Measurements from ENCODE around the gene ALG5.

The ALG5 gene

GRCh38 chr13:37011788-37012187, 12.6 kb upstream of the ALG5 start:
- Histone ChIP-seq H3K4me2 (ENCODE audit: insufficient read depth, low read length, poor library complexity, severe bottlenecking) (no peak overlapping the region), H3K14ac (ENCODE audit: low read length) (no peak overlapping the region), H3K27me3 (ENCODE audit: control insufficient read depth in 3 of 3, insufficient read depth in 3 of 3, low read depth in 1 of 3, low read length in 3 of 3) (no peaks in the 10 kb centered on the region), H3K23ac (ENCODE audit: low read depth, low read length, poor library complexity) (no peak overlapping the region), H3K9me3 (replicated peaks in 1 of 2; ENCODE audit: control insufficient read depth in 2 of 2, insufficient read depth in 1 of 2, low read depth in 1 of 2, low read length in 2 of 2) (no peaks in the 10 kb centered on the region), H3K27ac (replicated peaks; ENCODE audit: low read length) (no peak overlapping the region), H3K4ac (ENCODE audit: low read length) (no peak overlapping the region), H3K18ac (ENCODE audit: low read length) (no peak overlapping the region), H4K8ac (ENCODE audit: low read depth, low read length) (no peak overlapping the region), H2AFZ (ENCODE audit: low read length) (no peak overlapping the region), H2BK15ac (ENCODE audit: low read length) (no peak overlapping the region), H2BK120ac (ENCODE audit: low read depth, low read length) (no peak overlapping the region), H4K91ac (ENCODE audit: low read depth, low read length, poor library complexity) (no peak overlapping the region), H2AK5ac (ENCODE audit: low read depth, low read length) (no peak overlapping the region), H3K36me3 (replicated peaks in 1 of 2; ENCODE audit: control insufficient read depth in 2 of 2, insufficient read depth in 2 of 2, low read length in 2 of 2) (peaks cover 10 to 99% of the 10 kb centered on the region in 2 donors), H3K9ac (ENCODE audit: low read depth, low read length, poor library complexity) (no peak overlapping the region), H2BK5ac (ENCODE audit: low read length) (no peak overlapping the region), H3K4me3 (ENCODE audit: low read length in 2 of 2) (no peak overlapping the region), H2BK12ac (ENCODE audit: low read length) (no peak overlapping the region), H3K4me1 (ENCODE audit: control insufficient read depth in 2 of 2, insufficient read depth in 1 of 2, low read depth in 1 of 2, low read length in 2 of 2) (no peaks in the 10 kb centered on the region), H3K79me1 (ENCODE audit: low read depth, low read length) (no peaks in the 10 kb centered on the region)
- no CpG with 5 or more reads among the region's 2 CpGs for WGBS, 2 donors (ENCODE audit: extremely low coverage in 2 of 2, insufficient read length in 2 of 2, insufficient replicate concordance in 1 of 2)
- no peak for DNase-seq (ENCODE audit: low spot score)

- H3K14ac ChIP-seq (ENCODE audit: low read length), result no peak overlapping the region
These were observed 11.9 kb upstream of the ALG5 start for GRCh38 chr13:37011002-37011401.

GRCh38 chr13:37010424-37010823, 11.3 kb upstream of the ALG5 start:
- Histone ChIP-seq H3K36me3 (replicated peaks in 1 of 2; ENCODE audit: control insufficient read depth in 2 of 2, insufficient read depth in 2 of 2, low read length in 2 of 2) (peaks cover 11 to 99% of the 10 kb centered on the region in 2 donors), H2BK5ac (ENCODE audit: low read length) (no peak overlapping the region), H2BK15ac (ENCODE audit: low read length) (no peak overlapping the region), H3K14ac (ENCODE audit: low read length) (no peak overlapping the region), H4K91ac (ENCODE audit: low read depth, low read length, poor library complexity) (no peak overlapping the region), H3K4me2 (ENCODE audit: insufficient read depth, low read length, poor library complexity, severe bottlenecking) (no peak overlapping the region), H2BK120ac (ENCODE audit: low read depth, low read length) (no peak overlapping the region), H3K9me3 (replicated peaks in 1 of 2; ENCODE audit: control insufficient read depth in 2 of 2, insufficient read depth in 1 of 2, low read depth in 1 of 2, low read length in 2 of 2) (no peaks in the 10 kb centered on the region), H3K27ac (replicated peaks; ENCODE audit: low read length) (no peak overlapping the region), H3K4me3 (ENCODE audit: low read length in 2 of 2) (no peak overlapping the region), H3K4ac (ENCODE audit: low read length) (no peak overlapping the region), H3K23ac (ENCODE audit: low read depth, low read length, poor library complexity) (no peak overlapping the region), H2AFZ (ENCODE audit: low read length) (no peak overlapping the region), H2BK12ac (ENCODE audit: low read length) (no peak overlapping the region), H4K8ac (ENCODE audit: low read depth, low read length) (no peak overlapping the region), H2AK5ac (ENCODE audit: low read depth, low read length) (no peak overlapping the region), H3K4me1 (ENCODE audit: control insufficient read depth in 2 of 2, insufficient read depth in 1 of 2, low read depth in 1 of 2, low read length in 2 of 2) (no peaks in the 10 kb centered on the region), H3K9ac (ENCODE audit: low read depth, low read length, poor library complexity) (no peak overlapping the region), H3K18ac (ENCODE audit: low read length) (no peak overlapping the region), H3K27me3 (ENCODE audit: control insufficient read depth in 3 of 3, insufficient read depth in 3 of 3, low read depth in 1 of 3, low read length in 3 of 3) (no peaks in the 10 kb centered on the region), H3K79me1 (ENCODE audit: low read depth, low read length) (no peaks in the 10 kb centered on the region)
- no CpG with 5 or more reads among the region's 1 CpG for WGBS, 2 donors (ENCODE audit: extremely low coverage in 2 of 2, insufficient read length in 2 of 2, insufficient replicate concordance in 1 of 2)
- DNase-seq (ENCODE audit: low spot score), result no peak

More at GRCh38 chr13:37011002-37011401, 11.9 kb upstream of the ALG5 start:
- Histone ChIP-seq H2BK5ac (ENCODE audit: low read length) (no peak overlapping the region), H2BK12ac (ENCODE audit: low read length) (no peak overlapping the region), H3K27ac (replicated peaks; ENCODE audit: low read length) (no peak overlapping the region), H3K4me1 (ENCODE audit: control insufficient read depth in 2 of 2, insufficient read depth in 1 of 2, low read depth in 1 of 2, low read length in 2 of 2) (no peaks in the 10 kb centered on the region), H3K27me3 (ENCODE audit: control insufficient read depth in 3 of 3, insufficient read depth in 3 of 3, low read depth in 1 of 3, low read length in 3 of 3) (no peaks in the 10 kb centered on the region), H3K9ac (ENCODE audit: low read depth, low read length, poor library complexity) (no peak overlapping the region), H4K8ac (ENCODE audit: low read depth, low read length) (no peak overlapping the region), H3K4ac (ENCODE audit: low read length) (no peak overlapping the region), H3K79me1 (ENCODE audit: low read depth, low read length) (no peaks in the 10 kb centered on the region), H3K36me3 (replicated peaks in 1 of 2; ENCODE audit: control insufficient read depth in 2 of 2, insufficient read depth in 2 of 2, low read length in 2 of 2) (peaks cover 10 to 99% of the 10 kb centered on the region in 2 donors), H2AFZ (ENCODE audit: low read length) (no peak overlapping the region), H3K23ac (ENCODE audit: low read depth, low read length, poor library complexity) (no peak overlapping the region), H3K18ac (ENCODE audit: low read length) (no peak overlapping the region), H2AK5ac (ENCODE audit: low read depth, low read length) (no peak overlapping the region), H2BK15ac (ENCODE audit: low read length) (no peak overlapping the region), H2BK120ac (ENCODE audit: low read depth, low read length) (no peak overlapping the region), H3K4me2 (ENCODE audit: insufficient read depth, low read length, poor library complexity, severe bottlenecking) (no peak overlapping the region), H3K4me3 (ENCODE audit: low read length in 2 of 2) (no peak overlapping the region), H3K9me3 (replicated peaks in 1 of 2; ENCODE audit: control insufficient read depth in 2 of 2, insufficient read depth in 1 of 2, low read depth in 1 of 2, low read length in 2 of 2) (no peaks in the 10 kb centered on the region), H4K91ac (ENCODE audit: low read depth, low read length, poor library complexity) (no peak overlapping the region)
- no CpG with 5 or more reads among the region's 1 CpG for WGBS, 2 donors (ENCODE audit: extremely low coverage in 2 of 2, insufficient read length in 2 of 2, insufficient replicate concordance in 1 of 2)
- DNase-seq (ENCODE audit: low spot score), result no peak

- Histone ChIP-seq H2BK15ac (ENCODE audit: low read length) (no peak overlapping the region), H3K4ac (ENCODE audit: low read length) (no peak overlapping the region), H3K4me2 (ENCODE audit: insufficient read depth, low read length, poor library complexity, severe bottlenecking) (no peak overlapping the region), H3K27ac (replicated peaks; ENCODE audit: low read length) (no peak overlapping the region), H3K9me3 (replicated peaks in 1 of 2; ENCODE audit: control insufficient read depth in 2 of 2, insufficient read depth in 1 of 2, low read depth in 1 of 2, low read length in 2 of 2) (no peaks in the 10 kb centered on the region), H3K9ac (ENCODE audit: low read depth, low read length, poor library complexity) (no peak overlapping the region), H2BK120ac (ENCODE audit: low read depth, low read length) (no peak overlapping the region), H2AFZ (ENCODE audit: low read length) (no peak overlapping the region), H3K23ac (ENCODE audit: low read depth, low read length, poor library complexity) (no peak overlapping the region), H3K36me3 (replicated peaks in 1 of 2; ENCODE audit: control insufficient read depth in 2 of 2, insufficient read depth in 2 of 2, low read length in 2 of 2) (peaks cover 14 to 99% of the 10 kb centered on the region in 2 donors), H3K18ac (ENCODE audit: low read length) (no peak overlapping the region), H2BK5ac (ENCODE audit: low read length) (no peak overlapping the region), H4K91ac (ENCODE audit: low read depth, low read length, poor library complexity) (no peak overlapping the region), H3K4me1 (ENCODE audit: control insufficient read depth in 2 of 2, insufficient read depth in 1 of 2, low read depth in 1 of 2, low read length in 2 of 2) (no peaks in the 10 kb centered on the region), H3K27me3 (ENCODE audit: control insufficient read depth in 3 of 3, insufficient read depth in 3 of 3, low read depth in 1 of 3, low read length in 3 of 3) (no peaks in the 10 kb centered on the region), H3K14ac (ENCODE audit: low read length) (no peak overlapping the region), H3K79me1 (ENCODE audit: low read depth, low read length) (no peaks in the 10 kb centered on the region), H2BK12ac (ENCODE audit: low read length) (no peak overlapping the region), H4K8ac (ENCODE audit: low read depth, low read length) (no peak overlapping the region), H2AK5ac (ENCODE audit: low read depth, low read length) (no peak overlapping the region), H3K4me3 (ENCODE audit: low read length in 2 of 2) (no peak overlapping the region)
- no peak for DNase-seq (ENCODE audit: low spot score)
- WGBS, 2 donors (ENCODE audit: extremely low coverage in 2 of 2, insufficient read length in 2 of 2, insufficient replicate concordance in 1 of 2), result no CpG with 5 or more reads among the region's 5 CpGs
These were observed 10.6 kb upstream of the ALG5 start for GRCh38 chr13:37009692-37010091.

All from neuronal stem cell (in vitro differentiated cells).